GM18907 (cell line): ENCODE measurements around the gene HES7.

ENCODE experiments used
- ATAC-seq: cut with Tn5 transposase; IDR thresholded peaks from one replicate; pipeline ENCODE4 v1.9.1; 2021; ENCODE audit warnings: mild to moderate bottlenecking, moderate library complexity; ENCODE audit not compliant: unreplicated experiment

HES7 gene

DNA sequence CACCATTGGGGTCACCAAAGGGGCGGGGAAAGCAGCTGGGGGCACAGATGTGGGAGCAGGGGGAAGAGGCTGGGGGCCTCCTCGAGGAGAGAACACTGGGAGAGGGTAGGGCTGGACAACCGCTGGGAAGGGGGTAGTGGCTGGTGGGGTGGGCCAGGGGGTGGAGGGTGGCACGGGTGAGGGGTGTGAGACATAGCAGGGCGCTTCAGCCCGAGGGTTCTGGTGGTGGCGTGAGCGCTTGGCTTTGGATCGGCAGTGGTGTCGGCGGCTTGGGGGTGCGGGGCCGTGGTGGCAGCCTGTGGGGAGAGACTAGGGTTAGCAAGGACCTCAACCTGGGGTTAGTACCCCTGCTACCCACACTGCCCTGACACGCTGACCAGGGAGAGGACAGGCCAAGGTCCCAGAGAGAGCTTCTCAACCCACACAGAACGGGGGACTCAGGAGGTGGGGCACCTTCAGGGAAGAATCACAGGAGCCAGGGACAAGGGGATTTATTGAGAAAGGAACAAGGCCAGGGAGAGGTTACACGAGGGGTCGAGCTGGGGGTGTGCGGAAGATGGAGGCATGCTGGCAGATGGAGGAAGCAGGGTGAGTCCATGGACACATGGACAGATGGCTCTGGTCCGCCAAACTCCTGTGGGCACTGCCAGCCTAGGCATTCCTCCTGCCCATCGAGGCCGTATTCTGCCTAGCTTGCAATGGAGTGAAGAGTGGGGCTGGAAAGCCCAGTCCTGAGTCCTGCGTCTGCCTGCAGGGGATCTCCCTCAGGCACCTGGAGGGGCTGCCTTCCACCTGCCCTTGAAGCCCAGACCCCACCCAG, 19.9 kb upstream of the HES7 start:
- ATAC-seq: no peak

GRCh38 chr17:8142887-8143580, 19.1 kb upstream of the HES7 start:
- ATAC-seq: no peak

DNA sequence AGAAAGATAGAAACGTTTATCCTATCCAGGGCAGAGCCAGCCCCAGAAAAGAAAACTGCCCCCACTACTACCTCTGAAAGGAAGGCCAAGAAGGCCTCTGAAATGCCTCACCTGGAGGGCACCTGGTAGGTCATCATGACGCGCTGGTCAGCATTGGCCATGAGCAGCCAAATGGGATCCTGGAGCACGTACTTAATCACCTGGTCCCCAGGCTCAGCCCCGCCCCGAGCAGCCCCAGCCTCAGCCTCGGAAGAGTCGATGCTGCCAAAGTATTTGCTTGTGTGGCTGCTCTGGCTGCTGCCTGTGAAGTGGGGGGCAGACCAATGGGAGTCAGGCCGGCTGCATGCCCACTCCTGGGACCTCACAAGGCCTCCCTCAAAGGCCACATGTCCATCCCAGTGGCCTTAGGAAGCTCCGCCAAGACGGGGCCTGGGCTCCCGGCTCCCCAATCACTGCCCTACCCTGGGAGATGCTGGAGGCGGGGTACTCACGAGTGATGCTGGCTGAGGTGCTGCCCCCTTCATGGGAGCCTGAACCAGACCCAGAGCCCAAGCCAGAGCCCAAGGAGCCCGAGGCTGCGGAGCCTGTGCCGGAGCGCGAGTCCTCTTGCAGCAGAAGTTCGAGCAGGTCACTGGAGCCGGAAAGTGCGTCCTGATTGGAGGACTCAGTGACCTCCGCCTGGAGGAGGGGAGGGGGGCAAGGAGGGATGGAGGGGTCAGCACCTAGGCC, 18.4 kb upstream of the HES7 start:
- no peak for ATAC-seq

GRCh38 chr17:8141741-8142140, 17.8 kb upstream of the HES7 start:
- no peak for ATAC-seq

GRCh38 chr17:8141045-8141444, 17.1 kb upstream of the HES7 start:
- ATAC-seq: no peak

DNA sequence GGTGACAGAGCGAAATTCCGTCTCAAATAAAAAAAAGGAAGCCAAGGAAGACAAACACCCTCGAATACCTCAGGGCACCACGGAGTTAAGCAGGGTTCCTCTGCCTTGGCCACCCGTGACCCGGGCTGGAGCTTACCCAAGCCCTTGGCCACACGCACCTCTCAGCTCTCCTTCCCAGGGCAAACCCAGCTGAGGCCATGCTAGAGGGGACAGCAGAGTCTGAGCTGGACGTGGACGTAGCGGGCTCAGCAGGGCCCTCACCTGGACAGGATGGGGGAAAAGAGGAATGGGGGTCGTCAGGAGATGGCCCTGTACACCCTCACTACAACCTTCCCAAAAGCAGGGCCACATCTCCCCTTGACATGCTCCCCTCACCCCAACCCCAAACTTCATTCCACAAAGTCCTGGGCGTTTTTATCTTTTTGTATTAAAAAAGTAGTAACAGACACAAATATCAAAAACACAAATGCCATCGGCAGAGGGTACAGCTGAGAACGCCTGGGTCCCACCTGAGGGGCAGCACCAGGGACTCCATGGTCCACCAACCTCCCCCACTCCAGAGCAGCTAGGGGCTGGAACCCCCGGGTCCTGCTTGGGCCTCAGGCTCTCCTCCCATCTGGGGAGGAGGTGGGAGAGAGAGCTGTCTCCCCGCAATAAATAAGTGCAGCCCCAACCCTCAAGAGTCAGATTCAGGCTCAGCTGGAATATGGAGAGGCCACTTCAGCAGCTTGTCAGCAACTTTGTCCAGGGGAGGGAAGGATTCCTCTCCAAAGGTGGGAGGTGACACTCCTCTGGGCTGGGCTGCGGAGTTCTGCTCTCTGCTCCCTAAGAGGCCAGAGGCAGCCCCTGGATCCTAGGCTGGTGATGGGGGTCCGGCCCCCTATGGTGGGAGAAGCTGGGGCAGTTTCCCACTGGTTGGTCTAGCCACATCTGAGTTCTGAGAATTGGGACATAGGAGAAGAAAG, 16.4 kb upstream of the HES7 start:
- ATAC-seq: no peak

DNA sequence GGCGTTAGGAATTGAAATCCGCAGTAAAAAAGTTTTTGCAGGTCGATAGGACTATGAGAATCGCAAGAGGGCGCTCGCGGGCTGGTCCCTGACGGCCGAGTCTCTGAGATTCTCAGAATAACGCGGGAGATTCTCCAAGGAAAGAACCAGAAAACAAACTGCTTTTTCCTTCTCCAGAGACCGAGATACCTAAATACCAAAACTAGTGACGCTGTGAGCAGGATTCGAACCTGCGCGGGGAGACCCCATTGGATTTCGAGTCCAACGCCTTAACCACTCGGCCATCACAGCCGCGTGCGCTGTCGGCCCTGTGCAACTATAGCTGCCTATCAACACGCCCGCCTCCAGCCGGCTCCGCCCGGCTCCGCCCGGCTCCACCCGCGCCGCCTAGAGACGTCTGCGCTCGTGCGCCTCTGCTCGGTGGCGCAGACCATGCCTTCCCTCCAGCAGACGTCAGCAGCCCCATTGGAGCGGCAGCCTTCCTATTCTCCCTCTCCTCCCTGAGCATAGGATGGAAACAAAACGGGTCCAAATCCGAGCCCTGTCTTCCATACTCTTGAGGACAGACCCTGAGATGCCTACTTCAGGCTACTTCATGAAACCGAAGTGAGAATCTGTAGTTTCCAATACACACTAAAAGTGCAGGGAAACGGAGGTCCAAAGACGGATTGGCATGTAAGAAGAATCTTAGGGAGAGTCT, 14.9 kb upstream of the HES7 start:
- ATAC-seq: peak; percentile 82

- ATAC-seq: peak; percentile 6
Measured at GRCh38 chr17:8138374-8138671, 14.4 kb upstream of the HES7 start.

- no peak for ATAC-seq
Measured at GRCh38 chr17:8137645-8138373, 13.9 kb upstream of the HES7 start.

- ATAC-seq: no peak
Measured at GRCh38 chr17:8133941-8134340, 10.0 kb upstream of the HES7 start.

DNA sequence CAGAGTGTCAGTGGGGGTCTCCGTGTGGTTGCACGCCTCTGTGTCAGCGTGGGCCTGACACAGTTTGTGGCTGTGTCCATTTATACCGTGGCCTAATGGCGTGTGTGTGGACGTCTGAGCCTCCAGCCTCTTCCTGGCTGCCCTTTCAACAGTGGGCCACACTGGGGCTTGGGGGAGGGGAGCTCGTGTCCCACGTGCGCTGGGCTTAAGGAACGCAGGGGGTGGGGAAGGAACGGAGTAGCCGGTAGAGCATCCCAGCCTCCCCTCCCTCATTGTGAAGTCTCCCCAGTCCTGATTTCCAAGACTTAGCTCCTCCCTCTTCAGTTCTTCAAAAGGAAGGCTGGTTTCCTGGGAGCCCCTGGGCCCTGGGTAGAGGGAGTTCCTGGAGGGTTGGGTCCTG, 9.5 kb upstream of the HES7 start:
- no peak for ATAC-seq

GRCh38 chr17:8131844-8132441, 8.0 kb upstream of the HES7 start:
- ATAC-seq: no peak

- no peak for ATAC-seq
Measured at GRCh38 chr17:8128125-8128784, 4.3 kb upstream of the HES7 start.

DNA sequence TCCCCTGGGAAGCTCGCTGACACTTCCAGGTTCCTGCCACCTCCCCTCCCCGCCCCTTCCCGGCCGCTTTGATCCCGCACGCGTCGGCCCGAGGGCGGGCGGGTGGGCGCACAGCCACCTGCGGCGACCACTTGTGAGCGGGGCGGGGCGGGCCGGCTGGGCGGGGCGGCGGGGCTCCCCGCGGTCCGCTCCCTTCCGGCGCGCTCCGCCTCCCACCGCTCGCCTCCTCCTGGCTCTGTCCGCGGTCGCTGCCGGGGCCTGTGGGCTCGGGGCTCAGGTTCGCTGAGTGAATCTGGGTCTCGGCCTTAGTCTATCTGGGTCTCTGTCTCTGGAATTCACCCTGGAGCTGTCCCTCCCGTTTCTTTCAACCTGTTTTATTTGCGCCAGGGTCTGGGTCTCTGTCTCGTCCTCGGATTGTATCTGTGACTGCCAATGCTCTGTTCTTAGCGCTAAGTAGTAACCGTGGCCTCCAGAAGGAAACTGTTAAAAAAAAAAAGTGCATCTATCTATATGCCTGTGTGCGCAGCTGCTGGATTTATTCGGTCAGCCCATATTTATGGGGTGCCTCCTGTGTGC, 2.7 kb upstream of the HES7 start:
- no peak for ATAC-seq

GRCh38 chr17:8125947-8126490, 2.1 kb upstream of the HES7 start:
- no peak for ATAC-seq

- peak; percentile 24 for ATAC-seq
Measured at GRCh38 chr17:8125154-8125946, 1.4 kb upstream of the HES7 start.
